Sigmoid colon (tissue), 7 donors: ENCODE results near the gene BHMT2. TPM values are rescaled to one million over a fixed set of nuclear protein-coding genes. Genes with fewer than 3 reads are reported as not detected.

Source experiments
- DNase-seq: peaks from one replicate; pipeline ENCODE4 v3.0.0-alpha.2; 2019
- H3K27ac ChIP-seq, 4 donors: fragments of 200-600 bp; sonication (generic); one replicate each; pipeline ENCODE4 v1.5.1; 2016 to 2019; ENCODE audit warnings: mild to moderate bottlenecking in 1 of 4
- H3K27me3 ChIP-seq, 3 donors: fragments of 200-600 bp; sonication (generic); one replicate each; pipeline ENCODE4 v1.5.1; 2019; ENCODE audit warnings: mild to moderate bottlenecking in 1 of 3
- H3K36me3 ChIP-seq, 4 donors: fragments of 200-600 bp; sonication (generic); one replicate each; pipeline ENCODE4 v1.5.1; 2016 to 2019
- H3K4me1 ChIP-seq, 4 donors: fragments of 200-600 bp; sonication (generic); one replicate each; pipeline ENCODE4 v1.5.1; 2017 to 2019
- H3K4me3 ChIP-seq, 4 donors: fragments of 200-600 bp; sonication (generic); one replicate each; pipeline ENCODE4 v1.5.1; 2017 to 2019; ENCODE audit warnings: mild to moderate bottlenecking in 2 of 4, moderate library complexity in 1 of 4
- H3K9me3 ChIP-seq, 4 donors: fragments of 200-600 bp in 3 of 4; sonication (generic) in 3 of 4; one replicate each; pipeline versions ENCODE4 v1.5.1 to v1.6.1; 2013 to 2019
- CTCF ChIP-seq, 4 experiments: fragments of 450-650 bp in 3 of 4; fragments of 200-600 bp in 1 of 4; IDR thresholded peaks; one replicate each; pipeline ENCODE4 v1.5.1; 2016 to 2019; ENCODE audit warnings: antibody characterized with exemption in 4 of 4, mild to moderate bottlenecking in 3 of 4, moderate library complexity in 2 of 4
- EP300 ChIP-seq, 4 donors: sonication (generic); formaldehyde crosslinking; IDR thresholded peaks; one replicate each; pipeline ENCODE4 v1.6.1; 2017; ENCODE audit warnings: antibody characterized with exemption in 4 of 4
- POLR2A ChIP-seq, 2 donors: fragments of 450-650 bp; IDR thresholded peaks; one replicate each; pipeline ENCODE4 v1.6.1; 2016; ENCODE audit warnings: antibody characterized with exemption in 2 of 2, mild to moderate bottlenecking in 2 of 2, moderate library complexity in 2 of 2
- POLR2AphosphoS5 ChIP-seq, 4 donors: sonication (generic); formaldehyde crosslinking; IDR thresholded peaks; one replicate each; pipeline ENCODE4 v1.6.1; 2017; ENCODE audit warnings: antibody characterized with exemption in 4 of 4
- WGBS, 2 donors: extraction: QIAGEN DNeasy Blood & Tissue Kit; methylation state at CpG; one replicate each; pipeline ENCODE4 v1.1.7; 2013; 5-methylcytosine and 5-hydroxymethylcytosine counted together
- intact Hi-C: fragments of 100-400 bp; cut with DNase I; formaldehyde crosslinking; loops from one replicate; pipeline ENCODE4 v1.15.1; 2023
- polyA plus RNA-seq, 3 donors: library from polyadenylated mRNA; stranded (reverse); fragments of 200-250 nt; gene quantifications; one replicate each; pipeline ENCODE4 v1.2.3, GENCODE V29; 2013
- total RNA-seq, 4 donors: library from RNA; depleted of rRNA; stranded (reverse); fragments of >200 nt; gene quantifications; one replicate each; pipeline ENCODE4 v1.1.0, GENCODE V29; 2016
- donor health status: healthy with polysubstance abuse.
- donor health status: Bipolar disorder and iron deficiency.
- donor health status: healthy.

BHMT2 gene
- total and polyA plus RNA-seq, 7 donors = 0.86 to 37.5 (median 12.1) TPM

- Histone ChIP-seq H3K36me3 (no peaks in the 10 kb centered on the region), H3K9me3 (no peaks in the 10 kb centered on the region), H3K27me3 (no peaks in the 10 kb centered on the region), H3K27ac (peak overlapping the region in 3 of 4 donors; percentile 14 to 64 (median 48)), H3K4me1 (peaks cover 0 to 56% (median 25%) of the 10 kb centered on the region in 4 donors), H3K4me3 (no peak overlapping the region)
- intact Hi-C loops = no loop called here
- 79 to 81% methylated on average over 6 of the region's 6 CpGs for WGBS, 2 donors
- DNase-seq = no peak
- TF ChIP-seq POLR2AphosphoS5 (IDR thresholded peaks at IDR 0.05) (peak in 2 of 4 donors; percentile 20 to 40), POLR2A (IDR thresholded peaks at IDR 0.05) (no peak), EP300 (IDR thresholded peaks at IDR 0.05) (no peak)
Observed at GRCh38 chr5:79074641-79075040, 5.1 kb downstream of the BHMT2 start.

- TF ChIP-seq EP300 (IDR thresholded peaks at IDR 0.05) = no peak
- no peak for TF ChIP-seq POLR2AphosphoS5 (IDR thresholded peaks at IDR 0.05)
- no peak for TF ChIP-seq CTCF (IDR thresholded peaks at IDR 0.05)
- TF ChIP-seq POLR2A (IDR thresholded peaks at IDR 0.05) = no peak
Observed at GRCh38 chr5:79075646-79076426, 6.3 kb downstream of the BHMT2 start.

GRCh38 chr5:79076819-79077218 is 7.3 kb downstream of the BHMT2 start:
- peaks cover 0 to 41% (median 19%) of the 10 kb centered on the region in 4 donors for H3K4me1 ChIP-seq
- 88% methylated on average over 4 of the region's 4 CpGs for WGBS, 2 donors
- no peaks in the 10 kb centered on the region for H3K9me3 ChIP-seq
- H3K27ac ChIP-seq = peak overlapping the region; percentile 7 to 64 (median 54)
- intact Hi-C loops = no loop called here
- no peaks in the 10 kb centered on the region for H3K36me3 ChIP-seq
- DNase-seq = no peak
- no peaks in the 10 kb centered on the region for H3K27me3 ChIP-seq
- no peak for TF ChIP-seq POLR2AphosphoS5 (IDR thresholded peaks at IDR 0.05)
- no peak overlapping the region for H3K4me3 ChIP-seq

More at GRCh38 chr5:79075646-79076426, 6.3 kb downstream of the BHMT2 start:
- no peak for DNase-seq
- Histone ChIP-seq H3K27me3 (no peaks in the 10 kb centered on the region), H3K36me3 (no peaks in the 10 kb centered on the region), H3K4me1 (peaks cover 0 to 44% (median 19%) of the 10 kb centered on the region in 4 donors), H3K4me3 (no peak overlapping the region), H3K9me3 (no peaks in the 10 kb centered on the region), H3K27ac (peak overlapping the region in 3 of 4 donors; percentile 48 to 64 (median 61))
- 88 to 90% methylated on average over 11 of the region's 11 CpGs for WGBS, 2 donors
- intact Hi-C loops = no loop called here

GRCh38 chr5:79077680-79078365 is 8.3 kb downstream of the BHMT2 start:
- peaks cover 0 to 46% (median 19%) of the 10 kb centered on the region in 4 donors for H3K4me1 ChIP-seq
- no peak overlapping the region for H3K4me3 ChIP-seq
- no peaks in the 10 kb centered on the region for H3K9me3 ChIP-seq
- H3K36me3 ChIP-seq = no peaks in the 10 kb centered on the region
- H3K27me3 ChIP-seq = no peaks in the 10 kb centered on the region
- intact Hi-C loops = no loop called here
- WGBS, 2 donors = 45 to 54% methylated on average over 3 of the region's 3 CpGs
- H3K27ac ChIP-seq = peak overlapping the region; percentile 38 to 64 (median 54)
- DNase-seq = no peak
- TF ChIP-seq POLR2AphosphoS5 (IDR thresholded peaks at IDR 0.05) (peak; percentile 60 to 77 (median 64)), CTCF (IDR thresholded peaks at IDR 0.05) (no peak)

- Histone ChIP-seq H3K4me1 (peaks cover 0 to 37% (median 19%) of the 10 kb centered on the region in 4 donors), H3K4me3 (no peak overlapping the region), H3K36me3 (no peaks in the 10 kb centered on the region), H3K9me3 (no peaks in the 10 kb centered on the region), H3K27me3 (no peaks in the 10 kb centered on the region), H3K27ac (no peak overlapping the region)
- intact Hi-C loops = loop anchor here (5.0 kb wide), 1 partner anchor 46 kb away; no protein-coding TSS in a partner anchor
- WGBS, 2 donors = 90 to 91% methylated on average over 2 of the region's 2 CpGs
- TF ChIP-seq EP300 (IDR thresholded peaks at IDR 0.05) = no peak
- TF ChIP-seq CTCF (IDR thresholded peaks at IDR 0.05) = no peak
- TF ChIP-seq POLR2AphosphoS5 (IDR thresholded peaks at IDR 0.05) = no peak
- TF ChIP-seq POLR2A (IDR thresholded peaks at IDR 0.05) = no peak
- DNase-seq = no peak
Observed at GRCh38 chr5:79080804-79081203, 11.2 kb downstream of the BHMT2 start.
